ENCODE measurements around the gene TYK2.
A peak's percentile ranks its signal among the peaks of the same experiment; 100 is the strongest.
"Not testable (repeated sequence)": the region's sequence is repeated elsewhere in the genome, so short reads cannot be mapped to it uniquely, and the experiment has no call there.

TYK2 gene

GRCh38 chr19:10417541-10418234 is 37.3 kb upstream of the TYK2 start:
- TF ChIP-seq, protein P1, sequence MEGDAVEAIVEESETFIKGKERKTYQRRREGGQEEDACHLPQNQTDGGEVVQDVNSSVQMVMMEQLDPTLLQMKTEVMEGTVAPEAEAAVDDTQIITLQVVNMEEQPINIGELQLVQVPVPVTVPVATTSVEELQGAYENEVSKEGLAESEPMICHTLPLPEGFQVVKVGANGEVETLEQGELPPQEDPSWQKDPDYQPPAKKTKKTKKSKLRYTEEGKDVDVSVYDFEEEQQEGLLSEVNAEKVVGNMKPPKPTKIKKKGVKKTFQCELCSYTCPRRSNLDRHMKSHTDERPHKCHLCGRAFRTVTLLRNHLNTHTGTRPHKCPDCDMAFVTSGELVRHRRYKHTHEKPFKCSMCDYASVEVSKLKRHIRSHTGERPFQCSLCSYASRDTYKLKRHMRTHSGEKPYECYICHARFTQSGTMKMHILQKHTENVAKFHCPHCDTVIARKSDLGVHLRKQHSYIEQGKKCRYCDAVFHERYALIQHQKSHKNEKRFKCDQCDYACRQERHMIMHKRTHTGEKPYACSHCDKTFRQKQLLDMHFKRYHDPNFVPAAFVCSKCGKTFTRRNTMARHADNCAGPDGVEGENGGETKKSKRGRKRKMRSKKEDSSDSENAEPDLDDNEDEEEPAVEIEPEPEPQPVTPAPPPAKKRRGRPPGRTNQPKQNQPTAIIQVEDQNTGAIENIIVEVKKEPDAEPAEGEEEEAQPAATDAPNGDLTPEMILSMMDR (IDR thresholded peaks at IDR 0.05; ENCODE audit: borderline replicate concordance, control extremely low read depth, extremely low read depth, insufficient read depth, missing control alignments), result no peak
- in situ Hi-C loops (cut with MboI; ENCODE audit: low sequenced_read_pairs, unreplicated experiment), result no loop called here
- no peak for DNase-seq (ENCODE audit: low spot score)

DNA sequence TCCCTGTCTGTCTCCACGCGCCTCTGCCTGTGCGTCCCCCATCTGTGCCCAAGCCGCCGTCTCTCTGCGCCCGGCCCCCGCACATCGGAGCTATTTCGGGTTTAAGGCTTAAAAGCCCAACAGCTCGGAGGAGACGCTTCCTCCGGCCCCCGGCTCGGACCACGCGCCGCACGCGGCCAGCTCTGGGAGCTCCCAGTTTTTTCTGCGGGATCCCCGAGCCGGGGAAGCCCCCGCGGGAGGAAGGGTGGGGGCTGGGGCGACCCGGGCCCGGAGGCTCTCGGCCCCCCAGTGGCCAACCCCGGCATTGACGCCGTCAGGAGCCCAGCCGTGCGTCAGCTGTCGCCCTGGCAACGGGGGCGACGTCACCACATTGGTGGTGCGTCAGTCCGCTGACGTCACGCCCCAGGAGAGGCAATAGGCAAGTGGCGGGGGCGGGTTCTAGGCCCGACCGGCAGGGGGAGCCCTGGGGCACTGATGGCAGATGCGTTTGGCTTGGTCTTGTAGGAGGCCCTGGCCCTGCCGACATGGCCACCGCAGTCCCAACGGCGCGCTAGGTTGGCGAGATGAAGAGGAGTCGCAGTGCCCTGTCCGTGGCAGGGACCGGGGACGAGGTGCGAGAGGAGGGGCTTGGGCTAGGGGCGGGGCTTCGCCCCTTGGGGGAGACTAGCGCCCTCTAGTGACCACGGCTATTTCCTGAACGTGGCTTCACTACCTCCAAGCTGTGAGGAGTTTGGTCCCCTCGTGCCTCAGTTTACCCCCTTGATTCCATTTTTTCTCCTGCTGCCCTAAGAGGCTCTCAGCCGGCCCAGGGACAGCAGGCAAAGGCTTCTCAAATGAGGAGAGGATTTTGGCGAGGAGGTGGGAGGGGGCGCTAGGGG is 36.2 kb upstream of the TYK2 start:
- TF ChIP-seq, protein P1 (IDR thresholded peaks at IDR 0.05; ENCODE audit: borderline replicate concordance, control extremely low read depth, extremely low read depth, insufficient read depth, missing control alignments), result peak; percentile 95
- peak; percentile 93 for DNase-seq (ENCODE audit: low spot score)
- in situ Hi-C loops (cut with MboI; ENCODE audit: low sequenced_read_pairs, unreplicated experiment), result no loop called here

DNA sequence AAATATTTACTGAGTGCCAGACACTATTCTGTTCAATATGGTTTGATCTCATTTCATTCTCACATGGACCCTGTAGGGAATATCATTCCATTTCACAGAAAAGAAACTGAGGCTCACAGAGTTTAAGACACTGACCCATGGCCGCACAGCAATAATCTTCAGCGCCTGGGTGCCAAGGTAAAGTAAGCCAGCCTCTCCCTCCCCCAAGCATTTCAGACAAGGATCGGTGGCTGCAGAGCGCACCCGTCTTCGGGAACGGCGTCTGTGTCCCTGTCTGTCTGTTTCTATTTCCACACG is 35.7 kb upstream of the TYK2 start:
- TF ChIP-seq, protein P1 (IDR thresholded peaks at IDR 0.05; ENCODE audit: borderline replicate concordance, control extremely low read depth, extremely low read depth, insufficient read depth, missing control alignments), result no peak
- DNase-seq (ENCODE audit: low spot score), result no peak
- in situ Hi-C loops (cut with MboI; ENCODE audit: low sequenced_read_pairs, unreplicated experiment), result no loop called here

GRCh38 chr19:10412257-10412977 is 32.0 kb upstream of the TYK2 start:
- DNase-seq (ENCODE audit: low spot score), result peak; percentile 60
- in situ Hi-C loops (cut with MboI; ENCODE audit: low sequenced_read_pairs, unreplicated experiment), result no loop called here
- TF ChIP-seq, protein P1 (IDR thresholded peaks at IDR 0.05; ENCODE audit: borderline replicate concordance, control extremely low read depth, extremely low read depth, insufficient read depth, missing control alignments), result no peak

DNA sequence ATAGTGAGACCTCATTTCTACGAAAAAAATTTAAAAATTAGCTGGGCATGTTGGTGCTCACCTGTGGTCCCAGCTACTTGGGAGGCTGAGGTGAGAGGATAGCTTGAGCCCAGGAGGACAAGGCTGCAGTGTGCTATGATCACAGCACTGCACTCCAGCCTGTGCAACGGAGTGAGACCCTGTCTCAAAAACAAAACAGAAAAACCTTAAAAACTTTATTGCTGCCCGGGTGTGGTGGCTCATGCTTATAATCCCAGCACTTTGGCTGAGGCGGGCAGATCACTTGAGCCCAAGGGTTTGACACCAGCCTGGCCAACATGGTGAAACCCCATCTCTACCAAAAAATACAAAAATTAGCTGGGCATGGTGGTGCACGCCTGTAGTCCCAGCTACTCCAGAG is 30.9 kb upstream of the TYK2 start:
- in situ Hi-C loops (cut with MboI; ENCODE audit: low sequenced_read_pairs, unreplicated experiment), result not testable (repeated sequence)

DNA sequence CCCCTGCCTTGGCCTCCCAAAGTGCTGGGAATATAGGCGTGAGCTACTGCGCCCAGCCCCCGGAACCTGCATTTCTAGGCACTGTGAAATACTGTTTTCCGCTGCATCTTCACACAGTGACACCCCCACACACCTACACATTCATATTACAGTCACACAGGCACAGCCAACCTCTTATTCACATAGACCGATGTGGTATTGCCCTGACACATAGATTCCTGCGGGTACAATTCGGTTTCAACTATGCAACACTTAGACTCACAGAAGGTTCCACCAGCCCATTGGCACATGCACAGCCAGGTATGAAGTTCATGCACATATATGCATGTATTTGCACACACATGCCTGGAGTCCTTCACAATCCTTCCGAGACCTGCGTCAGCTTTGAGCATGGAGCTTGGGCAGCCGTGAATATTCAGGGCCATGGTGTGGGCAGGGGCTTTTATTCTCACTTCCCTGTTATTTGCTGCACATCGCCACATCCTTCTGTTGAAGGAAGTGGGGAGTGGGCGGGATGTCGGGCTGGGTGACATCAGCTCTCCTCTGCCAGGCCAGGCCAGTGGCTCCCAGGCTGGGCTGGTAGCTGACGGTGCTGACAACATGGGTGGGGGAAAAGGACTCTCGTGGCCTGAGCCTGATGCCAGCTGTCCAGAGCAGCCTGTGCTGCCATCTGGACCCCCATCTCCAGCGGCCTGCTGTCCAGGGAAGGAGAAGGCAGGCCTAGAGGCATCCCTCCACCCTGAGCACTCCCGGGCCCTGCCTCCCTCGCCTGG is 28.3 kb upstream of the TYK2 start:
- TF ChIP-seq, protein P1 (IDR thresholded peaks at IDR 0.05; ENCODE audit: borderline replicate concordance, control extremely low read depth, extremely low read depth, insufficient read depth, missing control alignments), result no peak
- in situ Hi-C loops (cut with MboI; ENCODE audit: low sequenced_read_pairs, unreplicated experiment), result no loop called here
- peak; percentile 70 for DNase-seq (ENCODE audit: low spot score)

More for the DNA sequence above, 30.9 kb upstream of the TYK2 start:
- DNase-seq (ENCODE audit: low spot score), result not testable (repeated sequence)

All from GM13976 (cell line).